Measurements from ENCODE around the gene MLF2.

DNA sequence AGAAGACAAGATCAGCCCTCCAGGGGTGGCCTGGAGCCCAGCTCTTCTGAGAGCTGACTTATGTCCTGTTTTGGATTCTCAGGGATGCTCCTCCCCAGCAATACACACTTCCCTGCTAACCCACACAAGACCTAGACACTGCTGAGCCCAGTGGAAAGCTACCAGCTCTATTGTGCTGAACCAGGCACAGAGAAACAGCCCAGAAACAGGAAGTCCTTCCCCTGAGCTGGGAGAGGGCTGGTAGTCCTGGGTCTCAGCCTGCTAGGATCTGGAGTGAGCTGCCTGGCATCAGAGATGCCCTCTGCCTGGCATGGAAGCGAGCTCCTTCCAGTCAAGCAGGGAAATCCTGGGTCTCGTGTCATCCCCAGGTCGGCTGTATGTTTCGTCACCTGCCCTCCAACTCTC, 18.2 kb upstream of the MLF2 start:
- TF ChIP-seq, protein P1, sequence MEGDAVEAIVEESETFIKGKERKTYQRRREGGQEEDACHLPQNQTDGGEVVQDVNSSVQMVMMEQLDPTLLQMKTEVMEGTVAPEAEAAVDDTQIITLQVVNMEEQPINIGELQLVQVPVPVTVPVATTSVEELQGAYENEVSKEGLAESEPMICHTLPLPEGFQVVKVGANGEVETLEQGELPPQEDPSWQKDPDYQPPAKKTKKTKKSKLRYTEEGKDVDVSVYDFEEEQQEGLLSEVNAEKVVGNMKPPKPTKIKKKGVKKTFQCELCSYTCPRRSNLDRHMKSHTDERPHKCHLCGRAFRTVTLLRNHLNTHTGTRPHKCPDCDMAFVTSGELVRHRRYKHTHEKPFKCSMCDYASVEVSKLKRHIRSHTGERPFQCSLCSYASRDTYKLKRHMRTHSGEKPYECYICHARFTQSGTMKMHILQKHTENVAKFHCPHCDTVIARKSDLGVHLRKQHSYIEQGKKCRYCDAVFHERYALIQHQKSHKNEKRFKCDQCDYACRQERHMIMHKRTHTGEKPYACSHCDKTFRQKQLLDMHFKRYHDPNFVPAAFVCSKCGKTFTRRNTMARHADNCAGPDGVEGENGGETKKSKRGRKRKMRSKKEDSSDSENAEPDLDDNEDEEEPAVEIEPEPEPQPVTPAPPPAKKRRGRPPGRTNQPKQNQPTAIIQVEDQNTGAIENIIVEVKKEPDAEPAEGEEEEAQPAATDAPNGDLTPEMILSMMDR (IDR thresholded peaks at IDR 0.05; ENCODE audit: poor library complexity, severe bottlenecking), result no peak
- no peak for TF ChIP-seq EP300 (conservative IDR thresholded peaks at IDR 0.05; ENCODE audit: poor library complexity, severe bottlenecking)
- peak; percentile 5 for TF ChIP-seq POLR2AphosphoS5 (IDR thresholded peaks at IDR 0.05)
- TF ChIP-seq SMC3 (conservative IDR thresholded peaks at IDR 0.05; ENCODE audit: poor library complexity), result no peak
- no peak for TF ChIP-seq RAD21 (conservative IDR thresholded peaks at IDR 0.05)
- TF ChIP-seq TAF1 (IDR thresholded peaks at IDR 0.05; ENCODE audit: low read depth), result no peak
